Endodermal cell (in vitro differentiated cells): ENCODE measurements around the gene SRL. TPM values are rescaled to one million over a fixed set of nuclear protein-coding genes. Genes with fewer than 3 reads are reported as not detected.

ENCODE experiments used
- DNase-seq: peaks from one replicate; pipeline ENCODE4 v3.0.0-alpha.2; 2017
- H3K27ac ChIP-seq: 2 replicates; pipeline ENCODE4 v1.5.1; 2013; ENCODE audit warnings: mild to moderate bottlenecking, low read depth, low read length, moderate library complexity
- H3K27me3 ChIP-seq: 2 replicates; pipeline ENCODE4 v1.6.1; 2013; ENCODE audit warnings: mild to moderate bottlenecking, low read length, moderate library complexity; ENCODE audit not compliant: insufficient read depth, control insufficient read depth, poor library complexity, severe bottlenecking
- H3K36me3 ChIP-seq: 2 replicates; pipeline ENCODE4 v1.7.0; 2013; ENCODE audit warnings: mild to moderate bottlenecking, low read length, moderate library complexity; ENCODE audit not compliant: control insufficient read depth, insufficient read depth
- H3K4me1 ChIP-seq: one replicate; pipeline ENCODE4 v1.7.0; 2013; ENCODE audit warnings: low read length; ENCODE audit not compliant: control insufficient read depth, insufficient read depth
- H3K4me3 ChIP-seq: 2 replicates; pipeline ENCODE4 v1.5.1; 2013; ENCODE audit warnings: mild to moderate bottlenecking, low read length, moderate library complexity
- H3K9ac ChIP-seq: 2 replicates; pipeline ENCODE4 v1.6.1; 2013; ENCODE audit warnings: mild to moderate bottlenecking, low read length, moderate library complexity; ENCODE audit not compliant: poor library complexity, severe bottlenecking; ENCODE audit errors: extremely low read depth
- H3K9me3 ChIP-seq: 2 replicates; pipeline ENCODE4 v1.6.1; 2013; ENCODE audit warnings: mild to moderate bottlenecking, low read length, moderate library complexity; ENCODE audit not compliant: control insufficient read depth
- H3K27ac Mint-ChIP-seq: 2 replicates; pipeline ENCODE4 v1.8.0; 2020; ENCODE audit warnings: mixed read lengths
- H3K27me3 Mint-ChIP-seq: 2 replicates; pipeline ENCODE4 v1.8.0; 2021; ENCODE audit warnings: mild to moderate bottlenecking, mixed read lengths; ENCODE audit not compliant: insufficient read depth
- H3K36me3 Mint-ChIP-seq: 2 replicates; pipeline ENCODE4 v1.8.0; 2020; ENCODE audit warnings: low read depth, mixed read lengths
- H3K4me1 Mint-ChIP-seq: 2 replicates; pipeline ENCODE4 v1.8.0; 2020; ENCODE audit warnings: mixed read lengths
- H3K4me3 Mint-ChIP-seq: 2 replicates; pipeline ENCODE4 v1.8.0; 2020; ENCODE audit warnings: mild to moderate bottlenecking, moderate library complexity, mixed read lengths
- H3K9me3 Mint-ChIP-seq: 2 replicates; pipeline ENCODE4 v1.8.0; 2020; ENCODE audit warnings: mild to moderate bottlenecking, mixed read lengths
- WGBS, 2 experiments: methylation state at CpG; one replicate each; pipeline versions ENCODE4 v1.1.5 to v1.1.7; 2013; ENCODE audit warnings: missing lambda C conversion rate in 2 of 2, mixed read lengths in 1 of 2; ENCODE audit not compliant: insufficient coverage in 1 of 2, insufficient read length in 1 of 2; 5-methylcytosine and 5-hydroxymethylcytosine counted together
- total RNA-seq, 2 donors: library from RNA; stranded (reverse); fragmentation: NEBNext Ultra II Directional in 1 of 2; extraction: Animal tissue kit (Norgen Biotek cat#: 25700) in 1 of 2; gene quantifications; 2 replicates in 1 of 2; 3 replicates in 1 of 2; pipeline ENCODE4 v1.2.1, GENCODE V29; 2021
- TF ChIP-seq, protein P1 (sequence below): fragments of 200-600 bp; sonication (generic); conservative IDR thresholded peaks from 2 replicates; pipeline ENCODE4 v1.5.0; 2021; ENCODE audit warnings: antibody characterized with exemption, mild to moderate bottlenecking

The SRL gene
- total RNA-seq, 2 donors from 2014 or later: not detected

DNA sequence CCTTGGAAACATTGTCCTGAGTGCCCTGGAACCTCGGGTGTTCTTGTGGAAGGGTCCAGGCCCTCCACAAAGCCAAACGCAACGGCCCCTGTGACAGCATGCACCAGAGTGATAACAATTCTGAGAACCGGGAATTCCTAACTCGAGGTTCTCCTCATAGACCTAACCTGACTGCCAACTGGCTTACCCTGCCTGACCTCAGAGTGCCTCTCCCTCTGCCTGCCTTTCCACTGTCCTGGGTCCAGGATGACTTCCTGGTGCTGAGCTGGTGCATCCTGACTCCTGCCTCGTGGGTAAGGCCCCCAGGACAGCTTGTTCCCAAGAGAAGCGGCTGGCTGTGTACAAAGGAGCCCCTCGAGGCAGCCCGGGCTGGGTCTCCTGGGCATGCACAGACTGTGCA lies 51.8 kb downstream of the SRL start:
- Mint-ChIP-seq H3K27ac (no peak overlapping the region), H3K9me3 (no peaks in the 10 kb centered on the region), H3K36me3 (no peaks in the 10 kb centered on the region), H3K27me3 (peaks cover 38% of the 10 kb centered on the region), H3K4me1 (no peaks in the 10 kb centered on the region), H3K4me3 (no peak overlapping the region)
- TF ChIP-seq, protein P1, sequence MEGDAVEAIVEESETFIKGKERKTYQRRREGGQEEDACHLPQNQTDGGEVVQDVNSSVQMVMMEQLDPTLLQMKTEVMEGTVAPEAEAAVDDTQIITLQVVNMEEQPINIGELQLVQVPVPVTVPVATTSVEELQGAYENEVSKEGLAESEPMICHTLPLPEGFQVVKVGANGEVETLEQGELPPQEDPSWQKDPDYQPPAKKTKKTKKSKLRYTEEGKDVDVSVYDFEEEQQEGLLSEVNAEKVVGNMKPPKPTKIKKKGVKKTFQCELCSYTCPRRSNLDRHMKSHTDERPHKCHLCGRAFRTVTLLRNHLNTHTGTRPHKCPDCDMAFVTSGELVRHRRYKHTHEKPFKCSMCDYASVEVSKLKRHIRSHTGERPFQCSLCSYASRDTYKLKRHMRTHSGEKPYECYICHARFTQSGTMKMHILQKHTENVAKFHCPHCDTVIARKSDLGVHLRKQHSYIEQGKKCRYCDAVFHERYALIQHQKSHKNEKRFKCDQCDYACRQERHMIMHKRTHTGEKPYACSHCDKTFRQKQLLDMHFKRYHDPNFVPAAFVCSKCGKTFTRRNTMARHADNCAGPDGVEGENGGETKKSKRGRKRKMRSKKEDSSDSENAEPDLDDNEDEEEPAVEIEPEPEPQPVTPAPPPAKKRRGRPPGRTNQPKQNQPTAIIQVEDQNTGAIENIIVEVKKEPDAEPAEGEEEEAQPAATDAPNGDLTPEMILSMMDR: no peak
- Histone ChIP-seq H3K4me1 (no peaks in the 10 kb centered on the region), H3K9ac (no peak overlapping the region), H3K4me3 (no peak overlapping the region), H3K27ac (no peak overlapping the region), H3K27me3 (no peaks in the 10 kb centered on the region), H3K9me3 (no peaks in the 10 kb centered on the region), H3K36me3 (no peaks in the 10 kb centered on the region)
- 80 to 89% methylated on average over 7 to 9 of the region's 9 CpGs for WGBS, 2 experiments
- no peak for DNase-seq

DNA sequence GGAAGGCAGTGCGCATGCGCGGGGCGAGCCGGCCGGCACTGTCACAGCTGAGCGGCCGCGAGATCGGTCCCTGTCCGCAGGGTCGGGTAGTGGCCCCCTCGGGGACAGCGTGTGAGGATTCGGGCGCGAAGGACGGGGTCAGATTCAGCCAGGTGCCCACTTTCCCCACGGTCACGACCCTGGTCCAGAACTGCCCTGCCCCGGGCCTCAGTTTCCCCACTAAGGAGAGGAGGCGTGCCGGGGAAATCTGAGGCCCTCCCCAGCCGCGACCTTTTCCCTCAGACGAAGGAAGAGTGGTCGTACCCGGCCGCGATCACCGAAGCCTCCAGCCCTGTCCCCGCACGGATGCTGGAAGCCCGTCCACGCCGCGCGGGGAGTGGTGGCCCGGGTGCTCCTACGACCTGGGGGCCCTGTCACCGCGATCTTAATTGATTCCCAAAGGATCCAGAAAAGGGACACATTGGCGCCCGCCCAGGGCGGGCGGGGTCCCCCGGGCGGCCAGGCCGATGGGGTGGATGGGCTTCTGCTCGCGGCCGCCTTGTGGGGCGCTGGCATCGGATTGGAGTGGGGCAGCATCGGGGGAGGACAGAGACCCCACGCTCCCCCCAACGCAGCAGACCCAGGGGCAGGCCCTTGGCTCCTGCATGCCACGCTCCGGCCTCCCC lies 57.7 kb downstream of the SRL start:
- no peaks in the 10 kb centered on the region for H3K27me3 ChIP-seq
- Mint-ChIP-seq H3K4me1 (peaks cover 3% of the 10 kb centered on the region), H3K27me3 (peaks cover 25% of the 10 kb centered on the region), H3K4me3 (peak overlapping the region; percentile 75), H3K27ac (peak overlapping the region; percentile 6), H3K36me3 (no peaks in the 10 kb centered on the region), H3K9me3 (no peaks in the 10 kb centered on the region)
- no peak overlapping the region for H3K27ac ChIP-seq
- no peaks in the 10 kb centered on the region for H3K9me3 ChIP-seq
- TF ChIP-seq, protein P1: no peak
- 25 to 37% methylated on average over 29 to 59 of the region's 59 CpGs for WGBS, 2 experiments
- peak overlapping the region; percentile 74 for H3K9ac ChIP-seq
- peak overlapping the region; percentile 86 for H3K4me3 ChIP-seq
- peak; percentile 63 for DNase-seq
- H3K4me1 ChIP-seq: no peaks in the 10 kb centered on the region
- H3K36me3 ChIP-seq: no peaks in the 10 kb centered on the region

DNA sequence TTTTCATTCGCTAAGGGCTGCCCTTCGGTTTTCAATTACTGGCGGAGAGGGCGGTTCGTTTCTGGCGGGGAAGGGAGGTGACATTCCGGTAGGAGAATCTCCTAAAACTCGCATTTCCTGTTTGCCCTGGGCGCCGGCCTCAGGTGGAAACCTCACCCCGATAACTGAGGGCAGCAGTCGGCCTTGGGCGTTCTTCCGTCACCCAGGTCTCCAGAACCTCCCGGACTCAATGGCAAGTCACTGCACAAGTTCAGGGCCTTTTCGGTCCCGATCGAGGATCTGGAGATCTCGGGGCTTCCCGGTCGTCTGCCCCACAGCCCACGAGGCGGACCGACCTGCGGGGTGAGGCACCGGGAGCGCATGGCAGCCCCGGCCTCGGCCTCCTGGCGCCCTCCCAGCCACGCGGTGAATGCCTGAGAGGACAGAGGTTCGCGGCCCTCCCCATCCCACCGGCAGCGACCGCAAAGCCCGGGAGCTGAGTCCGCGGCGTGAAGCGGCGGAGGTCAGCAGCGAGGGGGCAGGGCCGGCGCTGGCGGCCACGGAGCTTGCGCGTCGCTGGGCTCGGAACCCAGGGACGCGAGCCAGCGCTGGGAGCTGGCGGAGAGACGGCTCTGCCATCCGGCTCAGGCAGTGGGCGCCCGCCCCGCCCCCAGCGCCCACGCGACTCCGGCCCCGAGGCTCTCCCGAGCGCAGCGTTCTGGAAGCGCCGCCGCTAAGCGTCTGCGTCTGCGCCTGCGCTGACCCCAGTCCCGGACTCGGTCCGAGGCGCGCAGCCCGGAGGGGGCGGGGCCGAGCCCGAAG lies 58.4 kb downstream of the SRL start:
- DNase-seq: peak; percentile 98
- H3K9me3 Mint-ChIP-seq: no peaks in the 10 kb centered on the region
- peaks cover 18% of the 10 kb centered on the region for H3K27me3 Mint-ChIP-seq
- Histone ChIP-seq H3K4me3 (peak overlapping the region; percentile 86), H3K27ac (peak overlapping the region; percentile 61), H3K9me3 (no peaks in the 10 kb centered on the region), H3K4me1 (no peaks in the 10 kb centered on the region), H3K9ac (peak overlapping the region; percentile 74), H3K36me3 (no peaks in the 10 kb centered on the region), H3K27me3 (no peaks in the 10 kb centered on the region)
- TF ChIP-seq, protein P1: peak; percentile 10
- peak overlapping the region; percentile 75 for H3K4me3 Mint-ChIP-seq
- peaks cover 3% of the 10 kb centered on the region for H3K4me1 Mint-ChIP-seq
- H3K36me3 Mint-ChIP-seq: no peaks in the 10 kb centered on the region
- 0 to 1% methylated on average over 23 to 85 of the region's 85 CpGs for WGBS, 2 experiments
- peak overlapping the region; percentile 94 for H3K27ac Mint-ChIP-seq
